HEK293 (cell line): ENCODE data around the gene OR10X1.

ENCODE experiments used
- CTCF ChIA-PET: fragments of 350-600 bp; formaldehyde crosslinking; extraction: SDS; loops from one replicate; lab custom pipeline; 2021; ENCODE audit warnings: antibody characterized with exemption; lab: Yijun Ruan, JAX
- POLR2A ChIA-PET: fragments of 300-600 bp; formaldehyde crosslinking; extraction: SDS; loops from one replicate; lab custom pipeline; 2020; ENCODE audit warnings: antibody characterized with exemption, inconsistent platforms; lab: Yijun Ruan, JAX
- H3K27ac ChIP-seq: fragments of 200-500 bp; sonication (Bioruptor generic); 2 replicates; pipeline ENCODE4 v1.5.1; 2014; ENCODE audit warnings: low read depth, low read length, control low read depth, inconsistent platforms; ENCODE audit errors: extremely low read depth
- H3K36me3 ChIP-seq, 2 experiments: fragments of 200-500 bp in 1 of 2; sonication (Bioruptor generic) in 1 of 2; 1 replicate in 1 of 2; 2 replicates in 1 of 2; pipeline ENCODE4 v1.5.1; 2014 to 2017; ENCODE audit warnings: inconsistent platforms in 2 of 2, low read length in 2 of 2; ENCODE audit not compliant: control insufficient read depth in 2 of 2, insufficient read depth in 1 of 2
- H3K4me1 ChIP-seq: fragments of 200-500 bp; sonication (Bioruptor generic); 2 replicates; pipeline ENCODE4 v1.5.1; 2014; ENCODE audit warnings: mild to moderate bottlenecking, low read length, inconsistent platforms; ENCODE audit not compliant: control insufficient read depth, insufficient read depth
- H3K4me3 ChIP-seq: 2 replicates; pipeline ENCODE4 v1.5.1; 2011; ENCODE audit warnings: low read depth, mild to moderate bottlenecking, control low read depth, low read length, moderate library complexity
- H3K9me3 ChIP-seq: fragments of 200-500 bp; sonication (Bioruptor generic); 2 replicates; pipeline ENCODE4 v1.5.1; 2014; ENCODE audit warnings: low read depth, low read length, inconsistent platforms; ENCODE audit not compliant: control insufficient read depth, insufficient read depth
- KLF1 ChIP-seq: fragments of 450-650 bp; formaldehyde crosslinking; IDR thresholded peaks from 2 replicates; pipeline ENCODE4 v1.5.1; 2016; ENCODE audit warnings: missing biosample characterization, missing genetic modification characterization
- KLF16 ChIP-seq: fragments of 450-650 bp; formaldehyde crosslinking; IDR thresholded peaks from 2 replicates; pipeline ENCODE4 v1.5.1; 2017; ENCODE audit warnings: missing biosample characterization, missing genetic modification characterization
- MZF1 ChIP-seq: fragments of 450-650 bp; formaldehyde crosslinking; IDR thresholded peaks from 2 replicates; pipeline ENCODE4 v1.5.1; 2017; ENCODE audit warnings: missing biosample characterization, missing genetic modification characterization, borderline replicate concordance
- PRDM6 ChIP-seq: fragments of 450-650 bp; formaldehyde crosslinking; IDR thresholded peaks from 2 replicates; pipeline ENCODE4 v1.5.1; 2017; ENCODE audit warnings: missing biosample characterization, missing genetic modification characterization
- SETDB1 ChIP-seq: IDR thresholded peaks from one replicate; pipeline ENCODE4 v1.6.1; 2017; ENCODE audit warnings: mild to moderate bottlenecking, low read length, moderate library complexity, mixed read lengths; ENCODE audit not compliant: insufficient read length
- TCF7L2 ChIP-seq: IDR thresholded peaks from 2 replicates; pipeline ENCODE4 v1.6.1; 2011; ENCODE audit warnings: low read depth, mild to moderate bottlenecking, inconsistent platforms, low read length, moderate library complexity, borderline replicate concordance
- TRIM28 ChIP-seq: IDR thresholded peaks from 2 replicates; pipeline ENCODE4 v1.6.1; 2011; ENCODE audit warnings: low read length, control low read depth, borderline replicate concordance
- ZNF140 ChIP-seq: fragments of 450-650 bp; formaldehyde crosslinking; IDR thresholded peaks from 2 replicates; pipeline ENCODE4 v1.5.1; 2016; ENCODE audit warnings: missing biosample characterization, missing genetic modification characterization
- ZNF184 ChIP-seq: fragments of 450-650 bp; IDR thresholded peaks from 2 replicates; pipeline ENCODE4 v1.5.1; 2018; ENCODE audit warnings: missing biosample characterization, mild to moderate bottlenecking, missing genetic modification characterization
- ZNF19 ChIP-seq: fragments of 450-650 bp; formaldehyde crosslinking; IDR thresholded peaks from 2 replicates; pipeline ENCODE4; 2016; ENCODE audit warnings: missing biosample characterization, missing genetic modification characterization, low read depth
- ZNF202 ChIP-seq: fragments of 450-650 bp; formaldehyde crosslinking; IDR thresholded peaks from 2 replicates; pipeline ENCODE4 v1.5.1; 2016; ENCODE audit warnings: missing biosample characterization, missing genetic modification characterization, borderline replicate concordance
- ZNF341 ChIP-seq: fragments of 450-650 bp; formaldehyde crosslinking; IDR thresholded peaks from 2 replicates; pipeline ENCODE4; 2016; ENCODE audit warnings: low read depth, missing biosample characterization, missing genetic modification characterization
- ZNF37A ChIP-seq: fragments of 450-650 bp; IDR thresholded peaks from 2 replicates; pipeline ENCODE4 v1.5.1; 2018; ENCODE audit warnings: missing biosample characterization, missing genetic modification characterization
- ZNF624 ChIP-seq: fragments of 450-650 bp; formaldehyde crosslinking; IDR thresholded peaks from 2 replicates; pipeline ENCODE4 v1.5.1; 2017; ENCODE audit warnings: missing biosample characterization, missing genetic modification characterization
- ZSCAN30 ChIP-seq: fragments of 450-650 bp; IDR thresholded peaks from 2 replicates; pipeline ENCODE4 v1.5.1; 2018; ENCODE audit warnings: missing biosample characterization, mild to moderate bottlenecking, missing genetic modification characterization, moderate library complexity

Gene OR10X1

GRCh38 chr1:158537609-158538008 lies 42.1 kb downstream of the OR10X1 start (continued):
- TF ChIP-seq ZNF624 (tag by site-specific recombination) = no peak
- no peak for TF ChIP-seq SETDB1
- no peak for TF ChIP-seq TRIM28
- no peak for TF ChIP-seq PRDM6 (tag by site-specific recombination)
- TF ChIP-seq ZNF341 = no peak
- no peak for TF ChIP-seq ZNF37A (tag by site-specific recombination)
- TF ChIP-seq ZNF184 (tag by site-specific recombination) = no peak
- no peak for TF ChIP-seq KLF1 (tag by site-specific recombination)

GRCh38 chr1:158534496-158534895 lies 45.2 kb downstream of the OR10X1 start:
- no peaks in the 10 kb centered on the region for H3K36me3 ChIP-seq
- H3K27ac ChIP-seq = no peak overlapping the region
- CTCF ChIA-PET = interaction anchor here (0.7 kb wide), 1 partner anchor 15 kb away, joined by 3 read pairs; no protein-coding TSS in a partner anchor
- no peak for TF ChIP-seq MZF1 (tag by site-specific recombination)
- TF ChIP-seq TCF7L2 = no peak
- TF ChIP-seq ZNF140 (tag by site-specific recombination) = no peak
- no peak for TF ChIP-seq ZNF19
- TF ChIP-seq KLF16 (tag by site-specific recombination) = no peak
- TF ChIP-seq ZSCAN30 = no peak
- no peak for TF ChIP-seq ZNF202 (tag by site-specific recombination)
- TF ChIP-seq, all 188 proteins: peak for 0
- POLR2A ChIA-PET = no interaction called here
- Histone ChIP-seq H3K4me3 (no peak overlapping the region), H3K4me1 (no peaks in the 10 kb centered on the region), H3K9me3 (no peaks in the 10 kb centered on the region)
